Sigmoid colon (tissue), 4 donors: ENCODE data around the gene TMEM45B.
"Not testable (repeated sequence)": the region's sequence is repeated elsewhere in the genome, so short reads cannot be mapped to it uniquely, and the experiment has no call there.

Experiments
- EP300 ChIP-seq, 4 donors: sonication (generic); formaldehyde crosslinking; IDR thresholded peaks; one replicate each; pipeline ENCODE4 v1.6.1; 2017; ENCODE audit warnings: antibody characterized with exemption in 4 of 4
- POLR2A ChIP-seq, 2 donors: fragments of 450-650 bp; IDR thresholded peaks; one replicate each; pipeline ENCODE4 v1.6.1; 2016; ENCODE audit warnings: antibody characterized with exemption in 2 of 2, mild to moderate bottlenecking in 2 of 2, moderate library complexity in 2 of 2
- POLR2AphosphoS5 ChIP-seq, 4 donors: sonication (generic); formaldehyde crosslinking; IDR thresholded peaks; one replicate each; pipeline ENCODE4 v1.6.1; 2017; ENCODE audit warnings: antibody characterized with exemption in 4 of 4
- TF ChIP-seq, protein P1 (sequence below), 4 experiments: fragments of 450-650 bp in 3 of 4; fragments of 200-600 bp in 1 of 4; IDR thresholded peaks; one replicate each; pipeline ENCODE4 v1.5.1; 2016 to 2019; ENCODE audit warnings: antibody characterized with exemption in 4 of 4, mild to moderate bottlenecking in 3 of 4, moderate library complexity in 2 of 4

DNA sequence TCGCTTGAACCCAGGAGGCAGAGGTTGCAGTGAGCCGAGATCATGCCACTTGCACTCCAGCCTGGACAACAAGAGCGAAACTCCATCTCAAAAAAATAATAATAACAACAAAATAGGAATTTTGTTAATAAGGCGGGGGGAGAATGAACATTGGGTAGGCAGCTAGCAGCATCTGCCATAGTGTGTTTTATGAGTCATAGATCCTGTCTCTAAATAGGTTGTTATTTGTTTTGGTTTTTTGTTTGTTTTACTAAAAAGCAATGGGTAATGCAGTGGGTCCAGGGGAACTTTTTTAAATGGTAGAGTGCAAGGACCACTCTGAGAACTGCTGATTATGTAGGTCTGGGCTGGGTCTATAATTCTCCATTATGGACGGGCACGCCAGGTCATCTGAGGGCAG lies 4.6 kb downstream of the TMEM45B start:
- TF ChIP-seq, protein P1, sequence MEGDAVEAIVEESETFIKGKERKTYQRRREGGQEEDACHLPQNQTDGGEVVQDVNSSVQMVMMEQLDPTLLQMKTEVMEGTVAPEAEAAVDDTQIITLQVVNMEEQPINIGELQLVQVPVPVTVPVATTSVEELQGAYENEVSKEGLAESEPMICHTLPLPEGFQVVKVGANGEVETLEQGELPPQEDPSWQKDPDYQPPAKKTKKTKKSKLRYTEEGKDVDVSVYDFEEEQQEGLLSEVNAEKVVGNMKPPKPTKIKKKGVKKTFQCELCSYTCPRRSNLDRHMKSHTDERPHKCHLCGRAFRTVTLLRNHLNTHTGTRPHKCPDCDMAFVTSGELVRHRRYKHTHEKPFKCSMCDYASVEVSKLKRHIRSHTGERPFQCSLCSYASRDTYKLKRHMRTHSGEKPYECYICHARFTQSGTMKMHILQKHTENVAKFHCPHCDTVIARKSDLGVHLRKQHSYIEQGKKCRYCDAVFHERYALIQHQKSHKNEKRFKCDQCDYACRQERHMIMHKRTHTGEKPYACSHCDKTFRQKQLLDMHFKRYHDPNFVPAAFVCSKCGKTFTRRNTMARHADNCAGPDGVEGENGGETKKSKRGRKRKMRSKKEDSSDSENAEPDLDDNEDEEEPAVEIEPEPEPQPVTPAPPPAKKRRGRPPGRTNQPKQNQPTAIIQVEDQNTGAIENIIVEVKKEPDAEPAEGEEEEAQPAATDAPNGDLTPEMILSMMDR (IDR thresholded peaks at IDR 0.05) = not testable (repeated sequence)
- not testable (repeated sequence) for TF ChIP-seq POLR2A, EP300, POLR2AphosphoS5 (IDR thresholded peaks at IDR 0.05)
